A673 (cell line): Measurements from ENCODE around the gene MEN1. TPM values are rescaled to one million over a fixed set of nuclear protein-coding genes. Genes with fewer than 3 reads are reported as not detected.

Source experiments
- BruUV-seq: library from RNA; stranded (reverse); fragments of 400-500 nt; replicated peaks from 2 replicates; lab custom pipeline; 2021; lab: Mats Ljungman, UMichigan
- CTCF ChIA-PET: fragments of 300-600 bp; sonication (Branson Sonifier 250); formaldehyde crosslinking; loops from one replicate; lab custom pipeline; 2022; ENCODE audit warnings: antibody characterized with exemption; lab: Charles Lee
- POLR2A ChIA-PET: fragments of 300-600 bp; sonication (Branson Sonifier 250); formaldehyde crosslinking; loops from one replicate; lab custom pipeline; 2022; ENCODE audit warnings: antibody characterized with exemption; ENCODE audit not compliant: low non-redundant PET; lab: Charles Lee
- DNase-seq: peaks from one replicate; pipeline ENCODE4 v3.0.0-alpha.2; 2015; ENCODE audit warnings: low spot score
- H3K27ac ChIP-seq: fragments of 200-600 bp; sonication (generic); 2 replicates; pipeline ENCODE4 v1.5.1; 2016; ENCODE audit warnings: mixed run types, low read depth, mild to moderate bottlenecking, mixed read lengths, antibody characterized with exemption, low read length; ENCODE audit not compliant: poor library complexity, severe bottlenecking
- H3K27me3 ChIP-seq: fragments of 200-600 bp; sonication (generic); replicated peaks from 2 replicates; pipeline ENCODE4 v1.6.1; 2017; ENCODE audit warnings: mixed run types, low read depth, mild to moderate bottlenecking, mixed read lengths, antibody characterized with exemption, low read length; ENCODE audit not compliant: insufficient read depth, poor library complexity
- H3K36me3 ChIP-seq: fragments of 200-600 bp; sonication (generic); 2 replicates; pipeline ENCODE4 v1.6.1; 2016; ENCODE audit warnings: mixed run types, mild to moderate bottlenecking, mixed read lengths, antibody characterized with exemption, low read length; ENCODE audit not compliant: insufficient read depth, poor library complexity, severe bottlenecking
- H3K4me1 ChIP-seq: fragments of 200-600 bp; sonication (generic); 2 replicates; pipeline ENCODE4 v1.6.1; 2017; ENCODE audit warnings: mixed run types, mild to moderate bottlenecking, mixed read lengths, antibody characterized with exemption, low read length; ENCODE audit not compliant: insufficient read depth, poor library complexity, severe bottlenecking
- H3K4me3 ChIP-seq: fragments of 200-600 bp; sonication (generic); 2 replicates; pipeline ENCODE4 v1.5.1; 2016; ENCODE audit warnings: low read depth, mixed run types, mild to moderate bottlenecking, mixed read lengths, low read length; ENCODE audit not compliant: poor library complexity, severe bottlenecking
- H3K9me3 ChIP-seq: fragments of 200-600 bp; sonication (generic); 2 replicates; pipeline ENCODE4 v1.6.1; 2016; ENCODE audit warnings: mixed run types, low read depth, mild to moderate bottlenecking, mixed read lengths, antibody characterized with exemption, low read length; ENCODE audit not compliant: poor library complexity, severe bottlenecking
- EZH2 ChIP-seq: fragments of 200-600 bp; sonication (generic); IDR thresholded peaks from 2 replicates; pipeline ENCODE4 v1.6.1; 2017; ENCODE audit warnings: borderline replicate concordance, low read depth, mild to moderate bottlenecking, mixed read lengths, antibody characterized with exemption, low read length; ENCODE audit not compliant: poor library complexity, severe bottlenecking
- intact Hi-C: fragments of 100-400 bp; cut with micrococcal nuclease; formaldehyde crosslinking; loops from one replicate; pipeline ENCODE4 v1.10.0; 2022; ENCODE audit not compliant: unreplicated experiment
- total RNA-seq: library from RNA; stranded (reverse); gene quantifications from 2 replicates; pipeline ENCODE4 v1.2.3, GENCODE V29; 2021
- TF ChIP-seq, protein P1 (sequence below): fragments of 300-800, 200-600 bp; sonication (generic); conservative IDR thresholded peaks from 2 replicates; pipeline ENCODE4 v1.5.1; 2017; ENCODE audit warnings: low read depth, mild to moderate bottlenecking, antibody characterized with exemption, low read length, moderate library complexity, mixed read lengths

MEN1 gene
- total RNA-seq, 1 experiment from 2014 or later: 45.7 TPM

DNA sequence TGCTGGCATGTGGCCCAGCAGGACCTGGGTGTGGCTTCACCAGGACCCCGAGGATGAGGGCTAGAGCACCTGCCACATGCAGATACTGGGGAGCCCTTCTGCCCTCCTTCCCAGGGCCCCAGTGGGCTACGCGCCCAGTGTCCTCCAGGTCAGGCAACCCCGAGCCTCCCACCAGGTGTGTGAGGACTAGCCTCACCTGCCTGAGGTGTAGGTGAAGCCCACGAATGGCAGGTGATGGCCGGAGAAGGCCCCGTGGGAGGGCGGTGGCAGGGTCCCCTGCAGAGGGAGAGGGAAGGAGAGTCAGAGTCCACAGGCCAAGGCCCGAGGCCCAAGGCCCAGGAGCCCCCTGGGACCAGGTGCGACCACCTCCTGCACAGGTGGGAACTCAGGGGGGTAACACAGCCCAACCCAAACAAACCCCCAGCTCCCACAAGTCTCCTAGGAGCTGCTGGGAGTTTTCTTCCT is 27.6 kb upstream of the MEN1 start:
- no peaks in the 10 kb centered on the region for H3K27me3 ChIP-seq
- no peak overlapping the region for H3K4me3 ChIP-seq
- peaks cover 2% of the 10 kb centered on the region for H3K4me1 ChIP-seq
- H3K27ac ChIP-seq: no peak overlapping the region
- no peaks in the 10 kb centered on the region for H3K36me3 ChIP-seq
- H3K9me3 ChIP-seq: no peaks in the 10 kb centered on the region
- BruUV-seq: no TSS peak
- POLR2A ChIA-PET: no interaction called here
- no peak for DNase-seq
- TF ChIP-seq EZH2: no peak
- TF ChIP-seq, protein P1, sequence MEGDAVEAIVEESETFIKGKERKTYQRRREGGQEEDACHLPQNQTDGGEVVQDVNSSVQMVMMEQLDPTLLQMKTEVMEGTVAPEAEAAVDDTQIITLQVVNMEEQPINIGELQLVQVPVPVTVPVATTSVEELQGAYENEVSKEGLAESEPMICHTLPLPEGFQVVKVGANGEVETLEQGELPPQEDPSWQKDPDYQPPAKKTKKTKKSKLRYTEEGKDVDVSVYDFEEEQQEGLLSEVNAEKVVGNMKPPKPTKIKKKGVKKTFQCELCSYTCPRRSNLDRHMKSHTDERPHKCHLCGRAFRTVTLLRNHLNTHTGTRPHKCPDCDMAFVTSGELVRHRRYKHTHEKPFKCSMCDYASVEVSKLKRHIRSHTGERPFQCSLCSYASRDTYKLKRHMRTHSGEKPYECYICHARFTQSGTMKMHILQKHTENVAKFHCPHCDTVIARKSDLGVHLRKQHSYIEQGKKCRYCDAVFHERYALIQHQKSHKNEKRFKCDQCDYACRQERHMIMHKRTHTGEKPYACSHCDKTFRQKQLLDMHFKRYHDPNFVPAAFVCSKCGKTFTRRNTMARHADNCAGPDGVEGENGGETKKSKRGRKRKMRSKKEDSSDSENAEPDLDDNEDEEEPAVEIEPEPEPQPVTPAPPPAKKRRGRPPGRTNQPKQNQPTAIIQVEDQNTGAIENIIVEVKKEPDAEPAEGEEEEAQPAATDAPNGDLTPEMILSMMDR: no peak
- CTCF ChIA-PET: no interaction called here
- intact Hi-C loops: no loop called here

DNA sequence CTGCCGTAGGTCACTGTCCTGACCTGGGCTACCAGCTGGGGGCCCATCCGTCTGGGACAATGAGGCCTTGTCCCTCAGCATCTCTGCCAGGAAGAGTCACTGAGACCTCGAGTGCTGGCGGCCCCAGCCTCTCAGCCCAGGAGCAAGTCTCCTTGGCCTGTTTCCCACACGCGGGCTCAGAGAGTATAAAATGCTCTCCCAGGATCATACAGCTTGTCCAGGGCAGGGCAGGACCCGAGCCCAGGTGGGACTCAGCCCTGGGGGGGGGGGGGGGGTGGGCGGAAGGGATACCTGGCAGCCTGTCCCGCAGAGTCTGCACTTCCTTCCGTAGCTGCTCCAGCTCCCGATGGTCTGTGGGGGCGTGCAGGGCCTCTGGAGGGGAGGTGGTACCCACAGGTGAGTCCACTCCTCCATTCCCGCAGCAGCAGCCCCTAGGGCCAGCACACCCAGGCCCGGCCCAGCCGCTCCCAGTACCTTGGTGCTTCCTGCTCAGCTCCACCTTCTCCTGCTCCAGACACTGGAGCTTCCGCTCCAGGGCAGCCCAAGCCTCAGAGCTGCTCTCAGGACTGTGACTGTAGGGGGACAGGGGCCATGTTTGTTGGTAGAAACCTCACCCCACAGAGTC is 26.2 kb upstream of the MEN1 start:
- no peak overlapping the region for H3K27ac ChIP-seq
- CTCF ChIA-PET: interaction anchor here (1.0 kb wide), 1 partner anchor 52 kb away, joined by 3 read pairs; no protein-coding TSS in a partner anchor
- intact Hi-C loops: no loop called here
- DNase-seq: no peak
- TF ChIP-seq, protein P1: no peak
- H3K27me3 ChIP-seq: no peaks in the 10 kb centered on the region
- no peak overlapping the region for H3K4me3 ChIP-seq
- H3K9me3 ChIP-seq: no peaks in the 10 kb centered on the region
- no peaks in the 10 kb centered on the region for H3K36me3 ChIP-seq
- BruUV-seq: no TSS peak
- POLR2A ChIA-PET: interaction anchor here (0.5 to 0.7 kb wide), 3 partner anchors 11 to 512 kb away, joined by 3 to 14 read pairs (median 12); no protein-coding TSS in a partner anchor
- no peaks in the 10 kb centered on the region for H3K4me1 ChIP-seq

DNA sequence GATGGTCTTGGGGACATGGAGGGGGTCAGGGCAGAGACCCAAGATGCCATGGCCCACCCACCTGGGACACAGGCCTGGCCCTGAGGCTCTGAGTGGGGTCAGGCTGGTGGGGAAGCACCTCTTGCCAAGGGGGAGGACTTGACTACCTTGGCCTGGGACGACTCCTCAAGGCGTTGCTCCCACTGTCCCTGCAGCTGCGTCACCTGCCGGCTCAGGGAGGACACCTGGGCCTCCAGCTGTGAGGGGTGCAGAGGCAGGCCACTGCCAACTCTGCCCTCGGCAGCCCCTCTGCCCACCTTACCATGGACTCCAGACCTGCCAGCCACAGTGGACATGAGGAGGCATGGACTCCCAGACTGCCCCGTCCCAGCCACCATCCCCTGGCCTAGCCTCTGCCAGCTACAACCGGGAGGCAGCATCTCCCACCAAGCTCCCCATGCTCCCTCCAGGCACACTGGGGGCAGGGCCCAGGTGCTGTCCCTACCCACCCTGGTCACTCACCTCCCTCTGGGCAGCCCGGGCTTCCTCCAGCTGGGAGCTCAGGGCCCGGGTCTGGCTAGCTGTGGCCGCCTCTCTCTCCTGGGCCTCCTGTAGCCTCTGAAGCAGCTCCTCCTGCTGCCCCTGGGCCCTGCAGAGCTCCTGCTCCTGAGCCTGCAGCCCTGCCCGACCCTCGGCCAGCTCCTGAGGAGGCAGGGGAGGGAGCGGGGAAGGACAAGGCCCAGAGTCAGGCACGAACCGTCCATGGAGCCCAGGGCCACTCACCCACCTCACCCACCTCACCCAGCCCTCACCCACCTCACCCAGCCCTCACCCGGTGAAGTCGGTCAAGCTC is 25.5 kb upstream of the MEN1 start:
- CTCF ChIA-PET: interaction anchor here (0.8 to 1.0 kb wide), 2 partner anchors 8 to 52 kb away, joined by 3 read pairs; no protein-coding TSS in a partner anchor
- POLR2A ChIA-PET: interaction anchor here (0.5 to 0.6 kb wide), 2 partner anchors 12 to 330 kb away, joined by 3 to 14 read pairs; no protein-coding TSS in a partner anchor
- no peak overlapping the region for H3K4me3 ChIP-seq
- BruUV-seq: no TSS peak
- no peaks in the 10 kb centered on the region for H3K4me1 ChIP-seq
- DNase-seq: no peak
- no peaks in the 10 kb centered on the region for H3K27me3 ChIP-seq
- no peaks in the 10 kb centered on the region for H3K9me3 ChIP-seq
- TF ChIP-seq, protein P1: no peak
- no peak for TF ChIP-seq EZH2
- intact Hi-C loops: no loop called here
- H3K27ac ChIP-seq: no peak overlapping the region
- H3K36me3 ChIP-seq: no peaks in the 10 kb centered on the region
